Hepatocyte (in vitro differentiated cells): Measurements from ENCODE around the gene FAM120B. TPM values are rescaled to one million over a fixed set of nuclear protein-coding genes. Genes with fewer than 3 reads are reported as not detected.

Source experiments
- DNase-seq: peaks from one replicate; pipeline ENCODE4 v3.0.0-alpha.2; 2016; ENCODE audit warnings: low spot score
- H2AFZ ChIP-seq: fragments of 200-600 bp; sonication (generic); 2 replicates; pipeline ENCODE4 v1.6.0; 2016; ENCODE audit warnings: antibody characterized with exemption, mild to moderate bottlenecking
- H3K27ac ChIP-seq: fragments of 200-600 bp; sonication (generic); 2 replicates; pipeline ENCODE4 v1.5.1; 2016; ENCODE audit warnings: mild to moderate bottlenecking
- H3K27me3 ChIP-seq: fragments of 200-600 bp; sonication (generic); 2 replicates; pipeline ENCODE4 v1.6.1; 2016
- H3K36me3 ChIP-seq: fragments of 200-600 bp; sonication (generic); replicated peaks from 2 replicates; pipeline ENCODE4 v1.5.1; 2016; ENCODE audit warnings: low read depth; ENCODE audit not compliant: insufficient read depth
- H3K4me1 ChIP-seq: fragments of 200-600 bp; sonication (generic); 2 replicates; pipeline ENCODE4 v1.5.1; 2016; ENCODE audit warnings: mild to moderate bottlenecking, moderate library complexity; ENCODE audit not compliant: insufficient read depth
- H3K4me2 ChIP-seq: fragments of 200-600 bp; sonication (generic); 2 replicates; pipeline ENCODE4 v1.6.0; 2016
- H3K4me3 ChIP-seq: fragments of 200-600 bp; sonication (generic); 2 replicates; pipeline ENCODE4 v1.5.1; 2016; ENCODE audit warnings: mild to moderate bottlenecking
- H3K79me2 ChIP-seq: fragments of 200-600 bp; sonication (generic); 2 replicates; pipeline ENCODE4 v1.6.0; 2017; ENCODE audit warnings: mild to moderate bottlenecking
- H3K9me2 ChIP-seq: fragments of 200-600 bp; sonication (generic); replicated peaks from 2 replicates; pipeline ENCODE4 v1.6.0; 2017; ENCODE audit warnings: mild to moderate bottlenecking; ENCODE audit not compliant: insufficient read depth
- H3K9me3 ChIP-seq: fragments of 200-600 bp; sonication (generic); 2 replicates; pipeline ENCODE4 v1.5.1; 2016; ENCODE audit warnings: low read depth, mild to moderate bottlenecking
- H4K20me1 ChIP-seq: fragments of 200-600 bp; sonication (generic); 2 replicates; pipeline ENCODE4 v1.6.0; 2016; ENCODE audit warnings: mild to moderate bottlenecking; ENCODE audit not compliant: insufficient read depth, poor library complexity, severe bottlenecking
- CTCF ChIP-seq: fragments of 200-600 bp; sonication (generic); IDR thresholded peaks from 2 replicates; pipeline ENCODE4 v1.5.1; 2016; ENCODE audit warnings: antibody characterized with exemption, mild to moderate bottlenecking; ENCODE audit not compliant: poor library complexity
- EZH2 ChIP-seq: fragments of 200-600 bp; sonication (generic); IDR thresholded peaks from 2 replicates; pipeline ENCODE4 v1.6.1; 2016; ENCODE audit warnings: antibody characterized with exemption, mild to moderate bottlenecking, borderline replicate concordance
- EZH2phosphoT487 ChIP-seq: fragments of 200-600 bp; sonication (generic); IDR thresholded peaks from one replicate; pipeline ENCODE4 v1.6.1; 2018; ENCODE audit warnings: antibody characterized with exemption, mild to moderate bottlenecking, low read depth, moderate library complexity; ENCODE audit not compliant: unreplicated experiment, severe bottlenecking
- WGBS: methylation state at CpG from one replicate; pipeline ENCODE4 v1.1.6; 2016; ENCODE audit warnings: low lambda C conversion rate; ENCODE audit errors: missing lambda C conversion rate; 5-methylcytosine and 5-hydroxymethylcytosine counted together
- polyA plus RNA-seq: library from polyadenylated mRNA; unstranded; fragments of >200 nt; fragmentation: Nextera tagmentation; extraction: Ambion mirVana; gene quantifications from 2 replicates; pipeline ENCODE4 v1.2.1, GENCODE V29; 2016
- total RNA-seq: library from RNA; depleted of rRNA; stranded (reverse); fragments of >200 nt; gene quantifications from 2 replicates; pipeline ENCODE4 v1.2.3, GENCODE V29; 2014

Gene FAM120B
- total and polyA plus RNA-seq, 2 experiments from 2014 or later: 16.0 to 25.8 TPM

GRCh38 chr6:170444056-170444591 is 137.6 kb downstream of the FAM120B start:
- Histone ChIP-seq H3K27ac (no peak overlapping the region), H3K4me2 (no peak overlapping the region), H3K27me3 (no peaks in the 10 kb centered on the region), H3K4me3 (no peak overlapping the region), H3K4me1 (no peaks in the 10 kb centered on the region), H3K36me3 (no peaks in the 10 kb centered on the region), H2AFZ (no peak overlapping the region), H4K20me1 (no peaks in the 10 kb centered on the region), H3K9me2 (no peaks in the 10 kb centered on the region), H3K79me2 (no peaks in the 10 kb centered on the region), H3K9me3 (no peaks in the 10 kb centered on the region)
- WGBS: 91% methylated on average over 16 of the region's 18 CpGs
- TF ChIP-seq EZH2 (no peak), CTCF (no peak), EZH2phosphoT487 (no peak)
- no peak for DNase-seq

GRCh38 chr6:170444811-170445211 is 138.3 kb downstream of the FAM120B start:
- H3K9me3 ChIP-seq: no peaks in the 10 kb centered on the region
- no peaks in the 10 kb centered on the region for H4K20me1 ChIP-seq
- H3K4me3 ChIP-seq: no peak overlapping the region
- TF ChIP-seq CTCF (no peak), EZH2phosphoT487 (no peak)
- no peaks in the 10 kb centered on the region for H3K79me2 ChIP-seq
- H3K4me2 ChIP-seq: no peak overlapping the region
- no peak for DNase-seq
- no peaks in the 10 kb centered on the region for H3K4me1 ChIP-seq
- H3K27ac ChIP-seq: no peak overlapping the region
- no peak overlapping the region for H2AFZ ChIP-seq
- no peaks in the 10 kb centered on the region for H3K9me2 ChIP-seq
- no peaks in the 10 kb centered on the region for H3K36me3 ChIP-seq
- 82% methylated on average over 15 of the region's 15 CpGs for WGBS
- H3K27me3 ChIP-seq: no peaks in the 10 kb centered on the region

- DNase-seq: no peak
- H2AFZ ChIP-seq: no peak overlapping the region
- WGBS: 90% methylated on average over 17 of the region's 17 CpGs
- H3K4me1 ChIP-seq: no peaks in the 10 kb centered on the region
- no peaks in the 10 kb centered on the region for H3K27me3 ChIP-seq
- no peak overlapping the region for H3K27ac ChIP-seq
- H3K9me3 ChIP-seq: no peaks in the 10 kb centered on the region
- TF ChIP-seq CTCF: no peak
- TF ChIP-seq EZH2: no peak
- TF ChIP-seq EZH2phosphoT487: no peak
- H3K36me3 ChIP-seq: no peaks in the 10 kb centered on the region
- no peak overlapping the region for H3K4me3 ChIP-seq
- H3K79me2 ChIP-seq: no peaks in the 10 kb centered on the region
- no peak overlapping the region for H3K4me2 ChIP-seq
- no peaks in the 10 kb centered on the region for H3K9me2 ChIP-seq
- no peaks in the 10 kb centered on the region for H4K20me1 ChIP-seq
These were observed 138.9 kb downstream of the FAM120B start for GRCh38 chr6:170445487-170445886.

DNA sequence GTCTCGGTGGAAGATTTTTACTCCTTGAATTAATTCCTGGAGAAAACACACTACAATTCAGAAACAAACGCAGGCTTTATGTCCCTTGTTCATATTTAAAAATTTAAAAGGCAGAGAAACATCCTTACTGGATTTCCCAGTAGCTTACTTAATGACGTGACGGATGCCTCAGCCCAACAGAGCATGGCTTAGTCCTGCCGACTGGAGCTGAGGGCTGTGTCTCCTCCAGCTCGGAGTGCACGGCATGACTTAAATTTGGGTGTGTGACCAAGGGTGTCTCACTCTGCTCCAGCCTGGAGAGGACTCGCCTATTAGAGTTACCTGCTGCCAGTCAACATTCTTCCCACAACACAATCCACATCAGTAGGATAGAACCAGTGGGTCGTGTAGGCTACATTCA is 139.4 kb downstream of the FAM120B start:
- Histone ChIP-seq H3K9me3 (no peaks in the 10 kb centered on the region), H3K4me1 (no peaks in the 10 kb centered on the region), H3K4me2 (no peak overlapping the region), H3K27me3 (no peaks in the 10 kb centered on the region), H4K20me1 (no peaks in the 10 kb centered on the region), H2AFZ (no peak overlapping the region), H3K9me2 (no peaks in the 10 kb centered on the region), H3K79me2 (no peaks in the 10 kb centered on the region), H3K36me3 (no peaks in the 10 kb centered on the region), H3K27ac (no peak overlapping the region), H3K4me3 (no peak overlapping the region)
- TF ChIP-seq EZH2phosphoT487: no peak
- DNase-seq: no peak
- WGBS: 85% methylated on average over 9 of the region's 9 CpGs
